ENCODE measurements around the gene ZNF618.

DNA sequence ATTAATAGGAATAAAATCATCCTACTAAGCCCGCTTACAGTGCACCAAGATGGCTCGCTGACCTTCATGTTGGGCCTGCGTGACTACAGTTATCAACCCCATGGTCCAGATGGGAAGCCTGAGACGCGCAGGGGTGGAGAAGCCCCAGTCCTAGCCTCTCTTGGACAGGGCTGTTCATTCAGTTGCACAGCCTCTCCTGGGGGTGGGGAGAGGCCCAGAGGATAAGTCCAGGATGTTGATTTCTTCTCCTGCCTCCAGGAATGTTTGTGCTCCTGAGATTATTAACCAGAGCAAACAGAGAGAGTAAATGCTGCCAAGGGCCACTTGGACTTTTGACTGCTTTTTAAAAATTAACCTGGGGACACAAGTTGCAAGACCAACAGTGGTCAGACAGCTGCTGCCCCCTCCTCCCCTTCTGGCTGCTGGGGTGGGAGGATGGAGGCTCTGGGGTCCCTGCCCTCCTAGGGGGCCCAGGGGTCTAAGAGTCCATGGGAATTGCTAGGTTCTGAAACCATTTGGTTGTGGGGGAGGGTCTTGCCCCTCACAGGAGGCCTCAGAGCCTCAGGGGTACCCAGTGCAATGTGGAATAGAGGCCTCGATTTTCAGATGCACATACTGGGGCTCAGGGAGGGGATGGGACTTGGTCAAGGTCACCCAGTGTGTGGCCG, 204.8 kb downstream of the ZNF618 start:
- TF ChIP-seq, protein P1, sequence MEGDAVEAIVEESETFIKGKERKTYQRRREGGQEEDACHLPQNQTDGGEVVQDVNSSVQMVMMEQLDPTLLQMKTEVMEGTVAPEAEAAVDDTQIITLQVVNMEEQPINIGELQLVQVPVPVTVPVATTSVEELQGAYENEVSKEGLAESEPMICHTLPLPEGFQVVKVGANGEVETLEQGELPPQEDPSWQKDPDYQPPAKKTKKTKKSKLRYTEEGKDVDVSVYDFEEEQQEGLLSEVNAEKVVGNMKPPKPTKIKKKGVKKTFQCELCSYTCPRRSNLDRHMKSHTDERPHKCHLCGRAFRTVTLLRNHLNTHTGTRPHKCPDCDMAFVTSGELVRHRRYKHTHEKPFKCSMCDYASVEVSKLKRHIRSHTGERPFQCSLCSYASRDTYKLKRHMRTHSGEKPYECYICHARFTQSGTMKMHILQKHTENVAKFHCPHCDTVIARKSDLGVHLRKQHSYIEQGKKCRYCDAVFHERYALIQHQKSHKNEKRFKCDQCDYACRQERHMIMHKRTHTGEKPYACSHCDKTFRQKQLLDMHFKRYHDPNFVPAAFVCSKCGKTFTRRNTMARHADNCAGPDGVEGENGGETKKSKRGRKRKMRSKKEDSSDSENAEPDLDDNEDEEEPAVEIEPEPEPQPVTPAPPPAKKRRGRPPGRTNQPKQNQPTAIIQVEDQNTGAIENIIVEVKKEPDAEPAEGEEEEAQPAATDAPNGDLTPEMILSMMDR (conservative IDR thresholded peaks at IDR 0.05; ENCODE audit: low read length) = no peak
- no peak for TF ChIP-seq EZH2phosphoT487 (IDR thresholded peaks at IDR 0.05; ENCODE audit: borderline replicate concordance, low read depth, low read length)
